Fibroblast of pulmonary artery (primary cell): Measurements from ENCODE around the gene TRIM37.

Source experiments
- DNase-seq: peaks from one replicate; pipeline ENCODE4 v3.0.0-alpha.2; 2010; ENCODE audit warnings: low read depth
- H3K4me3 ChIP-seq: replicated peaks from 2 replicates; pipeline ENCODE4 v1.5.1; 2011; ENCODE audit warnings: low read depth, mild to moderate bottlenecking, control low read depth, low read length, moderate library complexity
- CTCF ChIP-seq: IDR thresholded peaks from 2 replicates; pipeline ENCODE4 v1.5.1; 2011; ENCODE audit warnings: mild to moderate bottlenecking, control low read depth, low read length, inconsistent platforms; ENCODE audit errors: missing control alignments

Gene TRIM37

GRCh38 chr17:59131131-59131530 lies 24.5 kb upstream of the TRIM37 start:
- no peak for DNase-seq
- no peak for TF ChIP-seq CTCF
- no peak overlapping the region for H3K4me3 ChIP-seq

GRCh38 chr17:59129814-59130213 lies 23.1 kb upstream of the TRIM37 start:
- DNase-seq: no peak
- no peak overlapping the region for H3K4me3 ChIP-seq
- TF ChIP-seq CTCF: no peak

GRCh38 chr17:59126809-59127417 lies 20.2 kb upstream of the TRIM37 start:
- TF ChIP-seq CTCF: no peak
- no peak for DNase-seq
- H3K4me3 ChIP-seq: no peak overlapping the region

- no peak for TF ChIP-seq CTCF
- DNase-seq: no peak
- H3K4me3 ChIP-seq: no peak overlapping the region
These were observed 18.0 kb upstream of the TRIM37 start for GRCh38 chr17:59124665-59125064.

- DNase-seq: no peak
These were observed 15.3 kb upstream of the TRIM37 start for GRCh38 chr17:59121901-59122480.

GRCh38 chr17:59115474-59115873 lies 8.8 kb upstream of the TRIM37 start:
- DNase-seq: no peak

More at GRCh38 chr17:59121901-59122480, 15.3 kb upstream of the TRIM37 start:
- TF ChIP-seq CTCF: no peak
- H3K4me3 ChIP-seq: no peak overlapping the region

More at GRCh38 chr17:59115474-59115873, 8.8 kb upstream of the TRIM37 start:
- H3K4me3 ChIP-seq: no peak overlapping the region
- TF ChIP-seq CTCF: no peak
